ENCODE data around the gene MYO5B.

Gene MYO5B

DNA sequence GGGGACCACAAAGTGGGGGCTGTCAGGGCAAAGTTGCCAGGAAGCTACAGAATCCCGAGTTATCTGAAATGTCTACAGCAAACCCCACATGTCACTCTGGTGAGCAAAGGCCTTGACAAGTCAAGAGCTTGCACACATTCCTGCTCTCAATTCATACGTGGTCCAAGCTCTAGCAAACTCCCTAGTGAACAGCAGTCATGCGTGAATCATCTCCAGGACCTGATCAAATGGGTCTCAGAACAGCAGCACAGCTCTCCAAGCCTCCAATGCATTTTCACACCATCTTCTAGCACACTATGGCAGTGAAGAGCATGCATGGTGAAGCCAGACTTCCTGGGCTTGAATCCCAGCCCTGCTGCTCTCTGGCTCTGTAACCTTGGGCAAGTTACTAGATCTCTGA lies 68.5 kb downstream of the MYO5B start:
- Histone ChIP-seq H3F3A (ENCODE audit: insufficient read depth) (no peaks in the 10 kb centered on the region), H3K27ac (ENCODE audit: low read depth, low read length) (no peak overlapping the region), H3K4me2 (ENCODE audit: low read depth, low read length, poor library complexity, severe bottlenecking) (no peak overlapping the region), H3K9me3 (ENCODE audit: insufficient read depth, low read length) (no peaks in the 10 kb centered on the region), H3K9me2 (replicated peaks; ENCODE audit: insufficient read depth, low read length) (no peaks in the 10 kb centered on the region), H3K79me2 (ENCODE audit: insufficient read depth, low read length) (no peaks in the 10 kb centered on the region), H4K20me1 (ENCODE audit: low read depth, low read length) (no peaks in the 10 kb centered on the region), H3K4me3 (ENCODE audit: insufficient read depth, low read length, poor library complexity, severe bottlenecking) (no peak overlapping the region), H3K36me3 (ENCODE audit: low read length) (no peaks in the 10 kb centered on the region), H3K27me3 (ENCODE audit: low read length) (0 out of 2 replicates have a peak, but pooled peaks cover 4% of the 10 kb centered on the region), H2AFZ (ENCODE audit: low read depth, low read length, severe bottlenecking) (no peak overlapping the region), H3K9ac (ENCODE audit: low read length) (no peak overlapping the region)
- TF ChIP-seq, protein P1, sequence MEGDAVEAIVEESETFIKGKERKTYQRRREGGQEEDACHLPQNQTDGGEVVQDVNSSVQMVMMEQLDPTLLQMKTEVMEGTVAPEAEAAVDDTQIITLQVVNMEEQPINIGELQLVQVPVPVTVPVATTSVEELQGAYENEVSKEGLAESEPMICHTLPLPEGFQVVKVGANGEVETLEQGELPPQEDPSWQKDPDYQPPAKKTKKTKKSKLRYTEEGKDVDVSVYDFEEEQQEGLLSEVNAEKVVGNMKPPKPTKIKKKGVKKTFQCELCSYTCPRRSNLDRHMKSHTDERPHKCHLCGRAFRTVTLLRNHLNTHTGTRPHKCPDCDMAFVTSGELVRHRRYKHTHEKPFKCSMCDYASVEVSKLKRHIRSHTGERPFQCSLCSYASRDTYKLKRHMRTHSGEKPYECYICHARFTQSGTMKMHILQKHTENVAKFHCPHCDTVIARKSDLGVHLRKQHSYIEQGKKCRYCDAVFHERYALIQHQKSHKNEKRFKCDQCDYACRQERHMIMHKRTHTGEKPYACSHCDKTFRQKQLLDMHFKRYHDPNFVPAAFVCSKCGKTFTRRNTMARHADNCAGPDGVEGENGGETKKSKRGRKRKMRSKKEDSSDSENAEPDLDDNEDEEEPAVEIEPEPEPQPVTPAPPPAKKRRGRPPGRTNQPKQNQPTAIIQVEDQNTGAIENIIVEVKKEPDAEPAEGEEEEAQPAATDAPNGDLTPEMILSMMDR (IDR thresholded peaks at IDR 0.05; ENCODE audit: insufficient read depth, low read length, poor library complexity, severe bottlenecking) = no peak
- no peak for TF ChIP-seq EZH2phosphoT487 (conservative IDR thresholded peaks at IDR 0.05; ENCODE audit: low read length)

DNA sequence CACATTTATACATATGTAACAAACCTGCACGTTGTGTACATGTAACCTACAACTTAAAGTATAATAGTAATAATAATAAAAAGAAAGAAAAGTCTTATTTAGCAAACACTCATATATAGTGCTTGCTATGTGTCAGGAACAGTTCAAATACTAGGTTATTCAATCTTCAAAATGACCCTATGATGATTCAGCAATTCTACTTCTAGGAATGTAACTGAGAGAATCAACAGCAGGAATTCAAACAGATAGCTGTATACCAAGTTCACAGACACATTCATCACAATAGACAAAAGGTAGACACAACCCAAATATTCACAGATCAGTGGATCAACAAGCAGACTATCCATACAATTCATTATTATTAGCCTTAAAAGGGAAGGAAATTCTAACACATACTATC lies 69.5 kb downstream of the MYO5B start:
- H3K27ac ChIP-seq (ENCODE audit: low read depth, low read length) = no peak overlapping the region
- no peaks in the 10 kb centered on the region for H4K20me1 ChIP-seq (ENCODE audit: low read depth, low read length)
- TF ChIP-seq EZH2phosphoT487 (conservative IDR thresholded peaks at IDR 0.05; ENCODE audit: low read length) = no peak
- TF ChIP-seq, protein P1 (IDR thresholded peaks at IDR 0.05; ENCODE audit: insufficient read depth, low read length, poor library complexity, severe bottlenecking) = no peak
- H2AFZ ChIP-seq (ENCODE audit: low read depth, low read length, severe bottlenecking) = no peak overlapping the region
- no peaks in the 10 kb centered on the region for H3K36me3 ChIP-seq (ENCODE audit: low read length)
- no peaks in the 10 kb centered on the region for H3K9me3 ChIP-seq (ENCODE audit: insufficient read depth, low read length)
- no peak overlapping the region for H3K9ac ChIP-seq (ENCODE audit: low read length)
- no peak overlapping the region for H3K4me3 ChIP-seq (ENCODE audit: insufficient read depth, low read length, poor library complexity, severe bottlenecking)
- 0 out of 2 replicates have a peak, but pooled peaks cover 4% of the 10 kb centered on the region for H3K27me3 ChIP-seq (ENCODE audit: low read length)
- H3K9me2 ChIP-seq (replicated peaks; ENCODE audit: insufficient read depth, low read length) = no peaks in the 10 kb centered on the region
- no peaks in the 10 kb centered on the region for H3K79me2 ChIP-seq (ENCODE audit: insufficient read depth, low read length)
- H3K4me2 ChIP-seq (ENCODE audit: low read depth, low read length, poor library complexity, severe bottlenecking) = no peak overlapping the region
- no peaks in the 10 kb centered on the region for H3F3A ChIP-seq (ENCODE audit: insufficient read depth)

DNA sequence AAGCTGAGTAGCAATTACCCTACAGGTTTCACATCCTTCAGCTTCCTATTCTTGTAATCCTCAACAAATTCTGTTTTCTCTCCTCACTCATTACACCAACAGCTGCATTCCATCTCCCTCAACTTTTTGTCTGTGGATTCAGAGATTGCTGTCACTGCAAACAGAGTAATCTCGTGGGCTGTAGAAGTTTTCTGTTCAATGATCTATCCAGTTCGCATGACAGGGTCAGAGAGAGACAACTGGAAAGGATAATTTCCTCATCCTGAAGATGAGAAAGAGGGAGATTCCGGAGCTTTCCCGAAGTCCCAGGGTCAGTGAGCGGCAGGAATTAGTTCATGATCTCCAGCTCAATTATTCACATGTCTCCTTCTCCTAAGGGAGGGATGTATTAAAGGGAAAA lies 75.7 kb downstream of the MYO5B start:
- H2AFZ ChIP-seq (ENCODE audit: low read depth, low read length, severe bottlenecking) = no peak overlapping the region
- TF ChIP-seq, protein P1 (IDR thresholded peaks at IDR 0.05; ENCODE audit: insufficient read depth, low read length, poor library complexity, severe bottlenecking) = no peak
- no peak for TF ChIP-seq EZH2phosphoT487 (conservative IDR thresholded peaks at IDR 0.05; ENCODE audit: low read length)
- H3K9ac ChIP-seq (ENCODE audit: low read length) = no peak overlapping the region
- H3K27ac ChIP-seq (ENCODE audit: low read depth, low read length) = no peak overlapping the region
- no peaks in the 10 kb centered on the region for H3K36me3 ChIP-seq (ENCODE audit: low read length)
- H4K20me1 ChIP-seq (ENCODE audit: low read depth, low read length) = no peaks in the 10 kb centered on the region
- H3K9me2 ChIP-seq (replicated peaks; ENCODE audit: insufficient read depth, low read length) = no peaks in the 10 kb centered on the region
- H3K79me2 ChIP-seq (ENCODE audit: insufficient read depth, low read length) = no peaks in the 10 kb centered on the region
- H3K4me2 ChIP-seq (ENCODE audit: low read depth, low read length, poor library complexity, severe bottlenecking) = no peak overlapping the region
- H3K27me3 ChIP-seq (ENCODE audit: low read length) = no peaks in the 10 kb centered on the region
- H3F3A ChIP-seq (ENCODE audit: insufficient read depth) = no peaks in the 10 kb centered on the region
- no peak overlapping the region for H3K4me3 ChIP-seq (ENCODE audit: insufficient read depth, low read length, poor library complexity, severe bottlenecking)
- H3K9me3 ChIP-seq (ENCODE audit: insufficient read depth, low read length) = no peaks in the 10 kb centered on the region
